GM21390 (cell line): ENCODE data around the gene GRIK1.

Experiments
- ATAC-seq: cut with Tn5 transposase; IDR thresholded peaks from one replicate; pipeline ENCODE4 v1.9.1; 2021; ENCODE audit not compliant: unreplicated experiment

Gene GRIK1

GRCh38 chr21:29676395-29676794 lies 263.4 kb downstream of the GRIK1 start:
- no peak for ATAC-seq

GRCh38 chr21:29675451-29675850 lies 264.3 kb downstream of the GRIK1 start:
- no peak for ATAC-seq

- ATAC-seq = no peak
Measured at GRCh38 chr21:29674343-29674742, 265.5 kb downstream of the GRIK1 start.

- ATAC-seq = no peak
Measured at GRCh38 chr21:29673096-29673610, 266.6 kb downstream of the GRIK1 start.

GRCh38 chr21:29671728-29672127 lies 268.1 kb downstream of the GRIK1 start:
- ATAC-seq = no peak

- ATAC-seq = no peak
Measured at GRCh38 chr21:29670228-29670627, 269.6 kb downstream of the GRIK1 start.

- peak; percentile 55 for ATAC-seq
Measured at GRCh38 chr21:29669416-29669815, 270.4 kb downstream of the GRIK1 start.

- ATAC-seq = no peak
Measured at GRCh38 chr21:29667651-29668050, 272.1 kb downstream of the GRIK1 start.

- no peak for ATAC-seq
Measured at GRCh38 chr21:29664615-29665014, 275.2 kb downstream of the GRIK1 start.

GRCh38 chr21:29661672-29662442 lies 277.9 kb downstream of the GRIK1 start:
- no peak for ATAC-seq

- ATAC-seq = no peak
Measured at GRCh38 chr21:29660047-29660720, 279.6 kb downstream of the GRIK1 start.

- no peak for ATAC-seq
Measured at GRCh38 chr21:29658934-29659203, 280.9 kb downstream of the GRIK1 start.

GRCh38 chr21:29658177-29658933 lies 281.4 kb downstream of the GRIK1 start:
- no peak for ATAC-seq

- ATAC-seq = no peak
Measured at GRCh38 chr21:29657240-29657989, 282.4 kb downstream of the GRIK1 start.

GRCh38 chr21:29656504-29657239 lies 283.1 kb downstream of the GRIK1 start:
- ATAC-seq = no peak

- no peak for ATAC-seq
Measured at GRCh38 chr21:29655577-29655976, 284.2 kb downstream of the GRIK1 start.

GRCh38 chr21:29654855-29655254 lies 284.9 kb downstream of the GRIK1 start:
- ATAC-seq = no peak

- ATAC-seq = no peak
Measured at GRCh38 chr21:29654203-29654602, 285.6 kb downstream of the GRIK1 start.

- no peak for ATAC-seq
Measured at GRCh38 chr21:29650523-29651022, 289.2 kb downstream of the GRIK1 start.

- no peak for ATAC-seq
Measured at GRCh38 chr21:29649406-29649814, 290.4 kb downstream of the GRIK1 start.
